GM12892 (cell line): ENCODE results near the gene STRA6.

Experiments used
- POLR2A ChIP-seq: IDR thresholded peaks from 2 replicates; pipeline ENCODE4 v1.6.1; 2011; ENCODE audit warnings: low read depth, low read length, control low read depth
- POLR2AphosphoS5 ChIP-seq: IDR thresholded peaks from 2 replicates; pipeline ENCODE4 v1.6.1; 2011; ENCODE audit warnings: low read depth, low read length, control low read depth
- TAF1 ChIP-seq: IDR thresholded peaks from 2 replicates; pipeline ENCODE4 v1.6.1; 2011; ENCODE audit warnings: low read depth, mild to moderate bottlenecking, control low read depth, low read length, borderline replicate concordance

DNA sequence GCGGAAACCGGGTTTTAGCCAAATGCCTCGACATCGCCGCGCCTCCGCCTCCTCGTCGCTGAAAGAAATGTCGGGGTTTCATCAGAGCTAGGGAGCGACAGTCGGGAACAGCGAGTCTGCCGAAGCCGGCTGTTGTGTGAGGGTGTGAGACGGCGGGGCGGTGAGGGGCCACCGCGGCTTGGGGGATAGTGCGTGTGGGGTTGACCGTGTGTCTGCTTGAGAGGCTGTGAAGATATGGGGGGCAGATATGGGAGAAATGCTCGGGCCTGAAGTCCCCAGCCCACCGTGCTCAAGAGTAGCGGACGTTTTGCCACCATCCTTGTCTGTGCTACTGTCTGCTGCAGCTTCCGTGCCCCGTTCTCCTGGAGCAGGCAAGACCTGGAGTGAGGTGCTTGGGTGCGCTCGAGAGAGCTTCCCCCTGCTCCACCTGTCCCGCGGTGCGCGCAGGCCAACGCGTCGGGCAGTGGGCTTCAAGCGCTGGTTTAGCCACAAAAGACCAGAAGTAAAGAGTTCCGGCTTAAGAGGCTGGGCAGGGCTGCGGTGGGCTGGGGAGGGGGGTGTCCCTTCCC is 72.9 kb downstream of the STRA6 start:
- TF ChIP-seq POLR2A, result no peak
- no peak for TF ChIP-seq TAF1
- TF ChIP-seq POLR2AphosphoS5, result no peak
